SIG-M5 (cell line): ENCODE data around the gene ABR.

Experiments
- DNase-seq: peaks from one replicate; lab custom pipeline; 2025; lab: John Stamatoyannopoulos, UW

ABR gene

DNA sequence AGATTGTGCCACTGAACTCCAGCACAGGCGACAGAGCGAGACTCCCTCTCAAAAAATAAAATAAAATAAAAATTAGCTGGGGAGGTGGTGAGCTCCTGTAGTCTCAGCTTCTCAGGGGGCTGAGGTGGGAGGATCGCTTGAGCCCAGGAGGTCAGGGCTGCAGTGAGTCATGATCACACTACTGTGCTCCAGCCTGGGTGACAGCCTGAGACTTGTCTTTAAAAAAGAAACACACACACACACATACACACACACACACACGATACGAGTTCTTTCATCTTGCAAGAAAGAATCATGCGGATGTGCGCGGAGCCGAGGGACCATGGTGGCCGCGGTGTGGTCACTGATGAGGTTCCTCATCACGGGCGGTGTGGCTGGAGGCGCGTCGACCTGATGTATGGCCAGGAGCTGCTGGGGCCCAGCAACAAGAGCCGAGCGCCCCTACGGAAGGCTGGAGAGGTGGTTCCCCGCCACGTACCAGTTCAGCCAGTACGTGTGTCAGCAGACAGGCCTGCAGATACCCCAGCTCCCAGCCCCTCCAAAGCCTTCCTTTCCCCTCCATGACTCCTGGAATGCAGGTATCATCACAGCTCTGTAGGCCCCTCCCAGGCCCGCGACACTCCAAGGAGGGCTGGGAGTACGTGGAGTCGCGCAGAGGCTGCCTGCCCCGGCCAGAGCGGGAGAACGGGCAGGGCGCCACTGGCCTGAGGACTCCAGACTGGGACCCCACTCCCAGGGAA is 220.9 kb downstream of the ABR start:
- DNase-seq = no peak

DNA sequence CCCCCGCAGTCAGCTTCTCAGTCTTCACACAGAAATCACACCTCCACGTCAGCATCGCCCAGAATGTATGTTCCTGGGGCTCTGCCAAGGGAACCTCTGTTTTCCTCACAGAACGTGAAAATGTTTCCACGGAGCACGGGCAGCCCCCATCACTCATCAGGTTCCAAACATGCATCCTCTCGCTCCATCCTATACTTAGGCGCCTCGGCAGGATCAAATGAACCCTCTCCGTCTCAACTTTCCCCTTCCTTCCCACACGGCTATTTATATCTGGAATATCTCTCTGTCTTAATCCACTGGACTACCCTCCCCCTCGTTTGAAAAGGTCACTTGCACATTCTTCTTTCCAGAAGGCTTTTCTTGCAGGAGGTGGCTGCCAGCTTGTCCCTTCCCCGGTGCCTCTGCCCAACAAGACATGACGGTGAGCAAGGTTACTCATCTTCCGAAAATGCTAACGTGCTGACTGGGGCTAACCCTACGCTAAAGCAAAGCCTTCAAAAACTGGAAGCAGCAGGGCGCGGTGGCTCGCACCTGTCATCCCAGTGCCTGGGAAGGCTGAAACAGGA is 221.8 kb downstream of the ABR start:
- DNase-seq = no peak

DNA sequence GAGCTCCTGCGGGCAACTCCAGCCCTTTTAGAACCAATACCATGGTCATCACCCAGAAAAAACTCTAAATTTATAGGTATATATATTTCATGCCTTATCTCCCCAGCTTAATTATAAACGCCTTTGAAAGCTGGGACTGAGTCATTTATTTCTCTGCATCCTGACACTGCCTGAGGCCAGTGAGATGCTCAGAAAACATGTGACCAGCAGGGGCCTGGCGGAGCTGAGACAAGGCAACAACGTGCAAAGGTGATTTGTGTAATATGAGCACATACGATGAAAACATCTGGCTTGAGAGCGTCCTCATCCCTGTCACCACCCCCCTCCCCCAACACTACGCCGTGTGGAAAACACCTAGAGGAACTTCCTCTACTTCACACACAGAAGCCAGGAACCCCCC is 222.9 kb downstream of the ABR start:
- no peak for DNase-seq

DNA sequence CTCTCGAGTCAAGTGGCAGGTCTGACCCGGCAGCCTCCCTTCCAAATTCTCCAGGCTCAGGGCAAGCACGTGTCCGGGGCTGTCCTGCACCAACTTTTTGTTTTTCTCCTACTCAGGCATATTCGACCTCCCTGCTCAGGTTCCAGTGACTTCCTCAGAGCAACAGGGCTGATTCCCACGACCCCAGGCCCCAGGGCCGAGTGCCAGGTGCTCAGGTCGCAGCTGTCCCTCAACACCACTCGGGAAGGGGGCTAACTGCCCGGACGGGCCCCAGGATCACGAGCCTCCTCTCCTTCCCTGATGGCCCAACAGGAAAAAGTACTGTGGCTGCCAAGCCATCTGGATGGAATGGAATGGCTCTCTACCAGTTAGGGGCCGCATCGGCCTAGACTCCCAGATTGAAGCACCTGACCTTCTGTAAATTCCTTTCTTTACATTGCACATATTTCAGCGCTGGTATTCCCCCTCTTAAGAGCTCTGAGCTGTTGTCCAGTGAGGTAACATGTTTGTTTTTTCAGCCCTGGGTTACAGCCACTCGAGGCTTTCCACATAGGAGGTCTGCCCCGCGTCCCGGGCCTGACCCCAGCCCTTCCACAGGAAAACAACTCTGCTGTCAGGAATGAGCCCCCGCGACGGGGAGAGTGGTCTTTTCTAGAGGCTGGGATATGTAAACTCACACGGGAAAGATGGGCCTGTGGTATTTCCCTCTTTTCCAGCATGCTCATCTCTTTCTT is 225.2 kb downstream of the ABR start:
- DNase-seq = no peak

DNA sequence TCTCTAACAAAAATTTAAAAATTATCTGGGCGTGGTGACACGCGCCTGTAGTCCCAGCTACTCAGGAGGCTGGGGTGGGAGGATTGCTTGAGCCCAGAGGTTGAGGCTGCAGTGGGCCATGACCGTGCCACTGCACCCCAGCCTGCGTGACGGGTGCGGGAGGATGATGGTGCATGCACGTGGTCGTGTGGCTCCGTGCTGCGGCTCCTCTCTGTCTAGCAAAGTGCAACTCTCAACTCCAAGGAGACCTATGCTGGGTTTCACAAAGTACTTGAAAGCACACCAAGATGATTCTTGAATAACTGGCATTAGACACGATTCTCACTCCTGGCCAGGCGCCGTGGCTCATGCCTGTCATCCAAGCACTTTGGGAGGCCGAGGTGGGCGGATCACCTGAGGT is 226.0 kb downstream of the ABR start:
- no peak for DNase-seq
